Neural progenitor cell (in vitro differentiated cells): ENCODE results near the gene SMARCE1. TPM values are rescaled to one million over a fixed set of nuclear protein-coding genes. Genes with fewer than 3 reads are reported as not detected.

Experiments used
- DNase-seq: peaks from one replicate; pipeline ENCODE4 v3.0.0-alpha.2; 2016; ENCODE audit warnings: low spot score
- H2AFZ ChIP-seq: fragments of 200-600 bp; sonication (generic); replicated peaks from 2 replicates; pipeline ENCODE4 v1.6.1; 2016; ENCODE audit warnings: antibody characterized with exemption
- H3F3A ChIP-seq: fragments of 200-600 bp; sonication (generic); 2 replicates; pipeline ENCODE4 v1.6.1; 2016; ENCODE audit warnings: antibody characterized with exemption, low read depth
- H3K27ac ChIP-seq: fragments of 200-600 bp; sonication (generic); 2 replicates; pipeline ENCODE4 v1.5.1; 2016; ENCODE audit warnings: mild to moderate bottlenecking
- H3K27me3 ChIP-seq: fragments of 200-600 bp; sonication (generic); 2 replicates; pipeline ENCODE4 v1.6.1; 2016; ENCODE audit warnings: mild to moderate bottlenecking, moderate library complexity
- H3K36me3 ChIP-seq: fragments of 200-600 bp; sonication (generic); 2 replicates; pipeline ENCODE4 v1.5.1; 2016
- H3K4me1 ChIP-seq: fragments of 200-600 bp; sonication (generic); 2 replicates; pipeline ENCODE4 v1.6.1; 2016; ENCODE audit warnings: mixed run types
- H3K4me2 ChIP-seq: fragments of 200-600 bp; sonication (generic); 2 replicates; pipeline ENCODE4 v1.6.1; 2016
- H3K4me3 ChIP-seq: fragments of 200-600 bp; sonication (generic); 2 replicates; pipeline ENCODE4 v1.5.1; 2016
- H3K79me2 ChIP-seq: fragments of 200-600 bp; sonication (generic); 2 replicates; pipeline ENCODE4 v1.6.1; 2016; ENCODE audit warnings: low read depth
- H3K9ac ChIP-seq: fragments of 200-600 bp; sonication (generic); 2 replicates; pipeline ENCODE4 v1.6.1; 2016
- H3K9me3 ChIP-seq: fragments of 200-600 bp; sonication (generic); 2 replicates; pipeline ENCODE4 v1.5.1; 2016; ENCODE audit warnings: low read depth
- H4K20me1 ChIP-seq: fragments of 200-600 bp; sonication (generic); 2 replicates; pipeline ENCODE4 v1.6.1; 2016; ENCODE audit warnings: low read depth
- H3K27ac Mint-ChIP-seq: 3 replicates; pipeline ENCODE4 v1.8.0; 2021; ENCODE audit warnings: mixed read lengths
- H3K27me3 Mint-ChIP-seq: 2 replicates; pipeline ENCODE4 v1.8.0; 2022; ENCODE audit warnings: low read depth, mild to moderate bottlenecking, inconsistent platforms, moderate library complexity, mixed read lengths; ENCODE audit not compliant: insufficient read depth
- H3K36me3 Mint-ChIP-seq: 3 replicates; pipeline ENCODE4 v1.8.0; 2021; ENCODE audit warnings: mixed read lengths
- H3K4me1 Mint-ChIP-seq: 3 replicates; pipeline ENCODE4 v1.8.0; 2021; ENCODE audit warnings: mixed read lengths
- H3K4me3 Mint-ChIP-seq: 3 replicates; pipeline ENCODE4 v1.8.0; 2021; ENCODE audit warnings: mild to moderate bottlenecking, moderate library complexity, mixed read lengths
- H3K9me3 Mint-ChIP-seq: 3 replicates; pipeline ENCODE4 v1.8.0; 2020; ENCODE audit warnings: mixed read lengths
- EZH2 ChIP-seq: fragments of 200-600 bp; sonication (generic); IDR thresholded peaks from 2 replicates; pipeline ENCODE4 v1.6.1; 2017; ENCODE audit warnings: antibody characterized with exemption, mild to moderate bottlenecking, moderate library complexity
- EZH2phosphoT487 ChIP-seq: fragments of 200-600 bp; sonication (generic); IDR thresholded peaks from 2 replicates; pipeline ENCODE4 v1.6.1; 2017; ENCODE audit warnings: antibody characterized with exemption
- total RNA-seq: library from RNA; depleted of rRNA; stranded (reverse); fragments of >200 nt; gene quantifications from 2 replicates; pipeline ENCODE4 v1.2.3, GENCODE V29; 2015; ENCODE audit warnings: low replicate concordance
- TF ChIP-seq, protein P1 (sequence below): fragments of 200-600 bp; sonication (generic); IDR thresholded peaks from 2 replicates; pipeline ENCODE4 v1.5.1; 2017; ENCODE audit warnings: antibody characterized with exemption, mild to moderate bottlenecking

SMARCE1 gene
- total RNA-seq, 1 donor from 2014 or later: 237 TPM

- no peak for TF ChIP-seq EZH2phosphoT487
- TF ChIP-seq, protein P1, sequence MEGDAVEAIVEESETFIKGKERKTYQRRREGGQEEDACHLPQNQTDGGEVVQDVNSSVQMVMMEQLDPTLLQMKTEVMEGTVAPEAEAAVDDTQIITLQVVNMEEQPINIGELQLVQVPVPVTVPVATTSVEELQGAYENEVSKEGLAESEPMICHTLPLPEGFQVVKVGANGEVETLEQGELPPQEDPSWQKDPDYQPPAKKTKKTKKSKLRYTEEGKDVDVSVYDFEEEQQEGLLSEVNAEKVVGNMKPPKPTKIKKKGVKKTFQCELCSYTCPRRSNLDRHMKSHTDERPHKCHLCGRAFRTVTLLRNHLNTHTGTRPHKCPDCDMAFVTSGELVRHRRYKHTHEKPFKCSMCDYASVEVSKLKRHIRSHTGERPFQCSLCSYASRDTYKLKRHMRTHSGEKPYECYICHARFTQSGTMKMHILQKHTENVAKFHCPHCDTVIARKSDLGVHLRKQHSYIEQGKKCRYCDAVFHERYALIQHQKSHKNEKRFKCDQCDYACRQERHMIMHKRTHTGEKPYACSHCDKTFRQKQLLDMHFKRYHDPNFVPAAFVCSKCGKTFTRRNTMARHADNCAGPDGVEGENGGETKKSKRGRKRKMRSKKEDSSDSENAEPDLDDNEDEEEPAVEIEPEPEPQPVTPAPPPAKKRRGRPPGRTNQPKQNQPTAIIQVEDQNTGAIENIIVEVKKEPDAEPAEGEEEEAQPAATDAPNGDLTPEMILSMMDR: no peak
- no peak for TF ChIP-seq EZH2
- Mint-ChIP-seq H3K27ac (peak overlapping the region; percentile 99), H3K9me3 (no peaks in the 10 kb centered on the region), H3K4me3 (peak overlapping the region; percentile 95), H3K27me3 (peaks cover 8% of the 10 kb centered on the region), H3K4me1 (peaks cover 20% of the 10 kb centered on the region), H3K36me3 (peaks cover 7% of the 10 kb centered on the region)
- H3K27me3 ChIP-seq: no peaks in the 10 kb centered on the region
- H3F3A ChIP-seq: peaks cover 16% of the 10 kb centered on the region
- H4K20me1 ChIP-seq: peaks cover 34% of the 10 kb centered on the region
- H3K9ac ChIP-seq: peak overlapping the region; percentile 99
- peaks cover 24% of the 10 kb centered on the region for H3K4me1 ChIP-seq
- H3K4me3 ChIP-seq: peak overlapping the region; percentile 87
- H3K79me2 ChIP-seq: peaks cover 42% of the 10 kb centered on the region
- H3K9me3 ChIP-seq: no peaks in the 10 kb centered on the region
- H2AFZ ChIP-seq: peak overlapping the region; percentile 91
- peak overlapping the region; percentile 98 for H3K27ac ChIP-seq
- H3K4me2 ChIP-seq: peak overlapping the region; percentile 80
- DNase-seq: peak; percentile 83
- H3K36me3 ChIP-seq: peaks cover 6% of the 10 kb centered on the region
Observed at GRCh38 chr17:40648384-40648968, 858 bp upstream of the SMARCE1 start.

DNA sequence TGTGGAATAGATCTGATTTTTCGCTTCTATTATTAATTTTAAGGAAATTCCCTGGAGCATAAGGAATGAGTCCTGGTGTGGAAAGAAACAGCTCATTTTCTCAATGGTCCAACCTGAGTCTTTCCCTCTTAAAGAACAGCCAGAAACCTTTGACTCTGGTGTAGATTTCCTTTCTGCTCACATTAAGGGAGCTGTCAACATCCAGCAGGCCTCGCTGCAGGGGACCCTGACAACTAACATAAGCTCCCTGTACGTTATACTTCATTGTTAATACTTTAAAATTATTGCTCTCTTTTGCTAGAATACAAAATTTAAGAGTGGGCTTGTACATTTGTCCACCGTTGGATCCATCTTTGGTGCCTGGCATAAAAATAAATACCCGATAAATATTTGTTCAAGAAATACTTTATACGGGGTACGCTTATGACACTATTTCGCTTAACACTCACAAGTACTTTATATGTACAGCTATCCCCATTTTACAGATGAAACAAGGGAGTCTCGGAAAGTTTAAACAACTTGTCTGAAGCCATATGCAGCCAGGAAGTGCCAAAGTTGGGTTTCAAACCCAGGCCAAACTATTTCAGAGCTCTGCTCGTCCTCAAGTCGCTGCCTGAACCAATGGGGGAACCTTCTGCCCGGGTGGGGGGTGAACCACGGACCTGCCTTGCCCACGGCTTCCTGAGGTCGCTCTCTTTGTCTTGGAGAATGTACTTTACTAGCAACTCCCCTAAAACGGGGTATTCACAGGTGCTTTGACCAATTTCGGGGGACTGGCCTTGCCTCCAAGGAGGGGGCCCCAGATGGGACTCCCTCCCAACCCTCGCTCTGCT is 611 bp downstream of the SMARCE1 start:
- Histone ChIP-seq H3K27ac (peak overlapping the region; percentile 98), H3K36me3 (peaks cover 16% of the 10 kb centered on the region), H3K4me1 (peaks cover 24% of the 10 kb centered on the region), H2AFZ (peak overlapping the region; percentile 91), H4K20me1 (peaks cover 48% of the 10 kb centered on the region), H3F3A (peaks cover 16% of the 10 kb centered on the region), H3K9me3 (no peaks in the 10 kb centered on the region), H3K4me2 (peak overlapping the region; percentile 80), H3K27me3 (no peaks in the 10 kb centered on the region), H3K79me2 (peaks cover 57% of the 10 kb centered on the region), H3K4me3 (peak overlapping the region; percentile 87), H3K9ac (peak overlapping the region; percentile 99)
- peak; percentile 62 for DNase-seq
- peaks cover 20% of the 10 kb centered on the region for H3K4me1 Mint-ChIP-seq
- peaks cover 12% of the 10 kb centered on the region for H3K36me3 Mint-ChIP-seq
- H3K4me3 Mint-ChIP-seq: peak overlapping the region; percentile 95
- H3K9me3 Mint-ChIP-seq: no peaks in the 10 kb centered on the region
- TF ChIP-seq, protein P1: no peak
- TF ChIP-seq EZH2phosphoT487 (no peak), EZH2 (no peak)
- H3K27me3 Mint-ChIP-seq: peaks cover 3% of the 10 kb centered on the region
- H3K27ac Mint-ChIP-seq: peak overlapping the region; percentile 99

GRCh38 chr17:40645943-40646342 is 1.7 kb downstream of the SMARCE1 start:
- H3K4me2 ChIP-seq: peak overlapping the region; percentile 80
- no peaks in the 10 kb centered on the region for H3K9me3 Mint-ChIP-seq
- peak overlapping the region; percentile 95 for H3K4me3 Mint-ChIP-seq
- H3K4me1 ChIP-seq: peaks cover 24% of the 10 kb centered on the region
- peaks cover 26% of the 10 kb centered on the region for H3K36me3 ChIP-seq
- H3K79me2 ChIP-seq: peaks cover 67% of the 10 kb centered on the region
- H3K27ac Mint-ChIP-seq: no peak overlapping the region
- H3F3A ChIP-seq: peaks cover 16% of the 10 kb centered on the region
- no peak overlapping the region for H2AFZ ChIP-seq
- H3K36me3 Mint-ChIP-seq: peaks cover 15% of the 10 kb centered on the region
- H3K4me1 Mint-ChIP-seq: peaks cover 20% of the 10 kb centered on the region
- TF ChIP-seq, protein P1: no peak
- peaks cover 57% of the 10 kb centered on the region for H4K20me1 ChIP-seq
- peaks cover 3% of the 10 kb centered on the region for H3K27me3 Mint-ChIP-seq
- H3K4me3 ChIP-seq: peak overlapping the region; percentile 87
- no peaks in the 10 kb centered on the region for H3K9me3 ChIP-seq
- H3K27me3 ChIP-seq: no peaks in the 10 kb centered on the region
- peak overlapping the region; percentile 99 for H3K9ac ChIP-seq
- DNase-seq: no peak
- H3K27ac ChIP-seq: no peak overlapping the region
